GM12878 (cell line): ENCODE measurements around the gene MYO1D. TPM values are rescaled to one million over a fixed set of nuclear protein-coding genes. Genes with fewer than 3 reads are reported as not detected.

Experiments
- BACH1 ChIP-seq: fragments of 450-650 bp; IDR thresholded peaks from 2 replicates; pipeline ENCODE4 v1.6.1; 2017; ENCODE audit warnings: mild to moderate bottlenecking, borderline replicate concordance
- CBX3 ChIP-seq: fragments of 200-600 bp; sonication (generic); IDR thresholded peaks from 2 replicates; pipeline ENCODE4 v1.6.1; 2016; ENCODE audit warnings: low read depth, borderline replicate concordance
- ETV6 ChIP-seq, 2 experiments: fragments of 450-650 bp in 1 of 2; IDR thresholded peaks in 1 of 2; conservative IDR thresholded peaks in 1 of 2; 2 replicates each; pipeline ENCODE4 v1.6.1; 2014; ENCODE audit warnings: antibody characterized with exemption in 1 of 2, borderline replicate concordance in 1 of 2, low read depth in 1 of 2, mild to moderate bottlenecking in 1 of 2, moderate library complexity in 1 of 2
- HCFC1 ChIP-seq: fragments of 150-350 bp; IDR thresholded peaks from 2 replicates; pipeline ENCODE4 v1.6.1; 2014; ENCODE audit warnings: low read length
- MTA2 ChIP-seq: fragments of 450-650 bp; IDR thresholded peaks from 2 replicates; pipeline ENCODE4 v1.6.1; 2016; ENCODE audit warnings: low read depth, mild to moderate bottlenecking, moderate library complexity
- MXI1 ChIP-seq: fragments of 150-350 bp; IDR thresholded peaks from 2 replicates; pipeline ENCODE4 v1.6.1; 2011; ENCODE audit warnings: low read depth, mild to moderate bottlenecking, inconsistent platforms, low read length, improper control_type of control experiment
- NFXL1 ChIP-seq: fragments of 450-650 bp; IDR thresholded peaks from 2 replicates; pipeline ENCODE4 v1.6.1; 2017; ENCODE audit warnings: antibody characterized with exemption, mild to moderate bottlenecking, borderline replicate concordance
- PAX5 ChIP-seq: IDR thresholded peaks from 2 replicates; pipeline ENCODE4 v1.6.1; 2011; ENCODE audit warnings: low read depth, low read length, borderline replicate concordance
- POLR2AphosphoS5 ChIP-seq: IDR thresholded peaks from 2 replicates; pipeline ENCODE4 v1.6.1; 2011; ENCODE audit warnings: mild to moderate bottlenecking, low read length, inconsistent platforms
- SIN3A ChIP-seq: IDR thresholded peaks from 2 replicates; pipeline ENCODE4 v1.6.1; 2012; ENCODE audit warnings: low read depth, low read length, improper control_type of control experiment
- SIX5 ChIP-seq: IDR thresholded peaks from 2 replicates; pipeline ENCODE4 v1.6.1; 2011; ENCODE audit warnings: mild to moderate bottlenecking, low read depth, low read length, moderate library complexity; ENCODE audit not compliant: severe bottlenecking
- polyA plus RNA-seq, 11 experiments: library from polyadenylated mRNA; depleted of rRNA in 4 of 11; unstranded in 6 of 11; stranded (reverse) in 5 of 11; fragments of >200 nt; fragmentation: Nextera tagmentation in 4 of 11; fragmentation: Illumina TruSeq in 1 of 11; extraction: Ambion mirVana in 4 of 11; extraction: Trizol in 1 of 11; gene quantifications; 1 replicate in 1 of 11; 2 replicates in 10 of 11; pipeline versions ENCODE4 v1.2.1 to v1.2.3, GENCODE V29; 2011 to 2016; ENCODE audit warnings: inconsistent platforms in 2 of 11, missing spikeins in 2 of 11, low read depth in 1 of 11
- total RNA-seq, 4 experiments: library from RNA; depleted of rRNA in 3 of 4; stranded (reverse); fragments of >200 nt in 3 of 4; fragmentation: Illumina TruSeq in 1 of 4; extraction: Trizol in 1 of 4; gene quantifications; 2 replicates each; pipeline versions ENCODE4 v1.2.1 to v1.2.3, GENCODE V29; 2013 to 2021
- TF ChIP-seq, protein P1 (sequence below): fragments of 450-650 bp; IDR thresholded peaks from 2 replicates; pipeline ENCODE4 v1.6.1; 2017; ENCODE audit warnings: mild to moderate bottlenecking, low read depth, inconsistent platforms; ENCODE audit not compliant: poor library complexity, severe bottlenecking
- TF ChIP-seq, protein P2 (sequence below): fragments of 450-650 bp; IDR thresholded peaks from 2 replicates; pipeline ENCODE4 v1.6.1; 2018; ENCODE audit warnings: mild to moderate bottlenecking, low read depth, moderate library complexity; ENCODE audit not compliant: partially characterized antibody
- TF ChIP-seq, protein P3 (sequence below): fragments of 450-650 bp; formaldehyde crosslinking; IDR thresholded peaks from 2 replicates; pipeline ENCODE4 v1.5.0; 2022; ENCODE audit warnings: mild to moderate bottlenecking, missing genetic modification characterization
- TF ChIP-seq, protein P4 (sequence below): fragments of 450-650 bp; IDR thresholded peaks from 2 replicates; pipeline ENCODE4 v1.6.1; 2016; ENCODE audit warnings: mild to moderate bottlenecking
- TF ChIP-seq, protein P5 (sequence below): fragments of 450-650 bp; IDR thresholded peaks from 2 replicates; pipeline ENCODE4 v1.6.1; 2017; ENCODE audit warnings: low read depth, mild to moderate bottlenecking, moderate library complexity

The MYO1D gene
- total and polyA plus RNA-seq, 10 of the 15 experiments (the other 5 are each of a cell fraction or from before 2014, with no cell fraction given) = 1.8 to 37.7 (median 25.4) TPM

DNA sequence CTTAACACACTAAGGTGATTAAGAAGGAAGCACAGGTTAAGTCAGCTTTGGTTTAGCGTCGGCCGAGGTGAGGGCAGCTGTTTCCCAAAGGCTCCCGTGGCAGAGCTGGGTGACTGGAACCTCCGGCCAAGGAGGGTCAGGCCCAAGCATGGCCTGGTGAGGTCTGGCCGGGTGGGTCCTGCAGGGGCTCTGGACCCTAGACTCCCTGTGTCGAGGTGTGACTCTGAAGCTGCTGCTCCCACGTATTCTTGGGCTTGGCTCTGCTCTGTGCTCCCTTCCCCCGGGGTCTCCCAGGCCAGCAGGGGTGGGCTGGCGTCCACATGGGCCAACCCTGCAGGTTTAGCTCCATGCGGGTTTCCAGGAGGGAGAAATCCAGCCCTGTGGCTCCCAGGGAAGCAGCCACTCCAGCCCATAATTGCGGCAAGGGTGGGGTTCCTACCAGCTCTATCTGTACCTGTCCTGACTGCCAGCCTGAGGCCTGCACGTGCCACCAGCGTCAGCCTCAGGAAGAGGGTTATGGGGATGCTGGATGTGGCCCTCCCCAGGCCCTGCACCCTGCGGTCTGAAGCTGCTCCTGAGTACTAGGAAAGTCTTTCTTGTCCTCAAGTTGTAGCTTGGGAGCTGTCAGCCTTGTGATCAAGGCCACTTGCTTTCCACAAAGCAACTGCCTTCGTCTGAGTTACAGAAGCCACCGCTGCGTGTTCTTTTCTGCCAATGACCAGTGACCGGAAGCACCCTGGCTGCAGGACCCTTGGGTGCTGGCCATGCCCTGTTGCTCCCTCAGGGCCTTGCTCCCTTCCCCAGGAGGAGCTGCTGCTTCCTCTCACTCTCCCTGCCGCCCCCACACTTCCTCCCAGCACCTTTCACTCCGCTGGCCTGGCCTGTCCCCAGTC, 385.3 kb downstream of the MYO1D start (continued):
- TF ChIP-seq CBX3 = no peak
- TF ChIP-seq SIN3A = no peak
- TF ChIP-seq POLR2AphosphoS5 = peak; percentile 85
- no peak for TF ChIP-seq NFXL1
- peak in 1 of 2 experiments; percentile 79; a peak in 2 of 4 replicates for TF ChIP-seq ETV6 (conservative IDR thresholded peaks at IDR 0.05 in 1 of 2, IDR thresholded peaks at IDR 0.05 in 1 of 2; ENCODE audit: borderline replicate concordance in 1 of 2, low read depth in 1 of 2)
- TF ChIP-seq PAX5 = peak; percentile 77; the same call in 1 of the 2 replicates
- TF ChIP-seq, protein P1, sequence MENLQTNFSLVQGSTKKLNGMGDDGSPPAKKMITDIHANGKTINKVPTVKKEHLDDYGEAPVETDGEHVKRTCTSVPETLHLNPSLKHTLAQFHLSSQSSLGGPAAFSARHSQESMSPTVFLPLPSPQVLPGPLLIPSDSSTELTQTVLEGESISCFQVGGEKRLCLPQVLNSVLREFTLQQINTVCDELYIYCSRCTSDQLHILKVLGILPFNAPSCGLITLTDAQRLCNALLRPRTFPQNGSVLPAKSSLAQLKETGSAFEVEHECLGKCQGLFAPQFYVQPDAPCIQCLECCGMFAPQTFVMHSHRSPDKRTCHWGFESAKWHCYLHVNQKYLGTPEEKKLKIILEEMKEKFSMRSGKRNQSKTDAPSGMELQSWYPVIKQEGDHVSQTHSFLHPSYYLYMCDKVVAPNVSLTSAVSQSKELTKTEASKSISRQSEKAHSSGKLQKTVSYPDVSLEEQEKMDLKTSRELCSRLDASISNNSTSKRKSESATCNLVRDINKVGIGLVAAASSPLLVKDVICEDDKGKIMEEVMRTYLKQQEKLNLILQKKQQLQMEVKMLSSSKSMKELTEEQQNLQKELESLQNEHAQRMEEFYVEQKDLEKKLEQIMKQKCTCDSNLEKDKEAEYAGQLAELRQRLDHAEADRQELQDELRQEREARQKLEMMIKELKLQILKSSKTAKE = no peak
- TF ChIP-seq SIX5 = no peak
- TF ChIP-seq, protein P2, sequence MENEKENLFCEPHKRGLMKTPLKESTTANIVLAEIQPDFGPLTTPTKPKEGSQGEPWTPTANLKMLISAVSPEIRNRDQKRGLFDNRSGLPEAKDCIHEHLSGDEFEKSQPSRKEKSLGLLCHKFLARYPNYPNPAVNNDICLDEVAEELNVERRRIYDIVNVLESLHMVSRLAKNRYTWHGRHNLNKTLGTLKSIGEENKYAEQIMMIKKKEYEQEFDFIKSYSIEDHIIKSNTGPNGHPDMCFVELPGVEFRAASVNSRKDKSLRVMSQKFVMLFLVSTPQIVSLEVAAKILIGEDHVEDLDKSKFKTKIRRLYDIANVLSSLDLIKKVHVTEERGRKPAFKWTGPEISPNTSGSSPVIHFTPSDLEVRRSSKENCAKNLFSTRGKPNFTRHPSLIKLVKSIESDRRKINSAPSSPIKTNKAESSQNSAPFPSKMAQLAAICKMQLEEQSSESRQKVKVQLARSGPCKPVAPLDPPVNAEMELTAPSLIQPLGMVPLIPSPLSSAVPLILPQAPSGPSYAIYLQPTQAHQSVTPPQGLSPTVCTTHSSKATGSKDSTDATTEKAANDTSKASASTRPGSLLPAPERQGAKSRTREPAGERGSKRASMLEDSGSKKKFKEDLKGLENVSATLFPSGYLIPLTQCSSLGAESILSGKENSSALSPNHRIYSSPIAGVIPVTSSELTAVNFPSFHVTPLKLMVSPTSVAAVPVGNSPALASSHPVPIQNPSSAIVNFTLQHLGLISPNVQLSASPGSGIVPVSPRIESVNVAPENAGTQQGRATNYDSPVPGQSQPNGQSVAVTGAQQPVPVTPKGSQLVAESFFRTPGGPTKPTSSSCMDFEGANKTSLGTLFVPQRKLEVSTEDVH = no peak
- peak; percentile 15; the same call in 1 of the 2 replicates for TF ChIP-seq MTA2
- TF ChIP-seq BACH1 = no peak
- TF ChIP-seq, protein P3, sequence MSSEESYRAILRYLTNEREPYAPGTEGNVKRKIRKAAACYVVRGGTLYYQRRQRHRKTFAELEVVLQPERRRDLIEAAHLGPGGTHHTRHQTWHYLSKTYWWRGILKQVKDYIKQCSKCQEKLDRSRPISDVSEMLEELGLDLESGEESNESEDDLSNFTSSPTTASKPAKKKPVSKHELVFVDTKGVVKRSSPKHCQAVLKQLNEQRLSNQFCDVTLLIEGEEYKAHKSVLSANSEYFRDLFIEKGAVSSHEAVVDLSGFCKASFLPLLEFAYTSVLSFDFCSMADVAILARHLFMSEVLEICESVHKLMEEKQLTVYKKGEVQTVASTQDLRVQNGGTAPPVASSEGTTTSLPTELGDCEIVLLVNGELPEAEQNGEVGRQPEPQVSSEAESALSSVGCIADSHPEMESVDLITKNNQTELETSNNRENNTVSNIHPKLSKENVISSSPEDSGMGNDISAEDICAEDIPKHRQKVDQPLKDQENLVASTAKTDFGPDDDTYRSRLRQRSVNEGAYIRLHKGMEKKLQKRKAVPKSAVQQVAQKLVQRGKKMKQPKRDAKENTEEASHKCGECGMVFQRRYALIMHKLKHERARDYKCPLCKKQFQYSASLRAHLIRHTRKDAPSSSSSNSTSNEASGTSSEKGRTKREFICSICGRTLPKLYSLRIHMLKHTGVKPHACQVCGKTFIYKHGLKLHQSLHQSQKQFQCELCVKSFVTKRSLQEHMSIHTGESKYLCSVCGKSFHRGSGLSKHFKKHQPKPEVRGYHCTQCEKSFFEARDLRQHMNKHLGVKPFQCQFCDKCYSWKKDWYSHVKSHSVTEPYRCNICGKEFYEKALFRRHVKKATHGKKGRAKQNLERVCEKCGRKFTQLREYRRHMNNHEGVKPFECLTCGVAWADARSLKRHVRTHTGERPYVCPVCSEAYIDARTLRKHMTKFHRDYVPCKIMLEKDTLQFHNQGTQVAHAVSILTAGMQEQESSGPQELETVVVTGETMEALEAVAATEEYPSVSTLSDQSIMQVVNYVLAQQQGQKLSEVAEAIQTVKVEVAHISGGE (CRISPR knock-in tag) = no peak
- TF ChIP-seq MXI1 = no peak
- TF ChIP-seq, protein P4, sequence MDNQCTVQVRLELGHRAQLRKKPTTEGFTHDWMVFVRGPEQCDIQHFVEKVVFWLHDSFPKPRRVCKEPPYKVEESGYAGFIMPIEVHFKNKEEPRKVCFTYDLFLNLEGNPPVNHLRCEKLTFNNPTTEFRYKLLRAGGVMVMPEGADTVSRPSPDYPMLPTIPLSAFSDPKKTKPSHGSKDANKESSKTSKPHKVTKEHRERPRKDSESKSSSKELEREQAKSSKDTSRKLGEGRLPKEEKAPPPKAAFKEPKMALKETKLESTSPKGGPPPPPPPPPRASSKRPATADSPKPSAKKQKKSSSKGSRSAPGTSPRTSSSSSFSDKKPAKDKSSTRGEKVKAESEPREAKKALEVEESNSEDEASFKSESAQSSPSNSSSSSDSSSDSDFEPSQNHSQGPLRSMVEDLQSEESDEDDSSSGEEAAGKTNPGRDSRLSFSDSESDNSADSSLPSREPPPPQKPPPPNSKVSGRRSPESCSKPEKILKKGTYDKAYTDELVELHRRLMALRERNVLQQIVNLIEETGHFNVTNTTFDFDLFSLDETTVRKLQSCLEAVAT = peak; percentile 80
- TF ChIP-seq HCFC1 = no peak
- TF ChIP-seq, protein P5, sequence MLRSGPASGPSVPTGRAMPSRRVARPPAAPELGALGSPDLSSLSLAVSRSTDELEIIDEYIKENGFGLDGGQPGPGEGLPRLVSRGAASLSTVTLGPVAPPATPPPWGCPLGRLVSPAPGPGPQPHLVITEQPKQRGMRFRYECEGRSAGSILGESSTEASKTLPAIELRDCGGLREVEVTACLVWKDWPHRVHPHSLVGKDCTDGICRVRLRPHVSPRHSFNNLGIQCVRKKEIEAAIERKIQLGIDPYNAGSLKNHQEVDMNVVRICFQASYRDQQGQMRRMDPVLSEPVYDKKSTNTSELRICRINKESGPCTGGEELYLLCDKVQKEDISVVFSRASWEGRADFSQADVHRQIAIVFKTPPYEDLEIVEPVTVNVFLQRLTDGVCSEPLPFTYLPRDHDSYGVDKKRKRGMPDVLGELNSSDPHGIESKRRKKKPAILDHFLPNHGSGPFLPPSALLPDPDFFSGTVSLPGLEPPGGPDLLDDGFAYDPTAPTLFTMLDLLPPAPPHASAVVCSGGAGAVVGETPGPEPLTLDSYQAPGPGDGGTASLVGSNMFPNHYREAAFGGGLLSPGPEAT = peak; percentile 67; the same call in 1 of the 2 replicates
